GM12891 (cell line): Measurements from ENCODE around the gene PLA2R1.

Source experiments
- POLR2A ChIP-seq: IDR thresholded peaks from 2 replicates; pipeline ENCODE4 v1.6.1; 2011; ENCODE audit warnings: low read depth, low read length, control low read depth
- POLR2AphosphoS5 ChIP-seq: IDR thresholded peaks from 2 replicates; pipeline ENCODE4 v1.6.1; 2011; ENCODE audit warnings: low read depth, low read length, control low read depth
- TAF1 ChIP-seq: IDR thresholded peaks from 2 replicates; pipeline ENCODE4 v1.6.1; 2011; ENCODE audit warnings: low read depth, low read length, control low read depth

DNA sequence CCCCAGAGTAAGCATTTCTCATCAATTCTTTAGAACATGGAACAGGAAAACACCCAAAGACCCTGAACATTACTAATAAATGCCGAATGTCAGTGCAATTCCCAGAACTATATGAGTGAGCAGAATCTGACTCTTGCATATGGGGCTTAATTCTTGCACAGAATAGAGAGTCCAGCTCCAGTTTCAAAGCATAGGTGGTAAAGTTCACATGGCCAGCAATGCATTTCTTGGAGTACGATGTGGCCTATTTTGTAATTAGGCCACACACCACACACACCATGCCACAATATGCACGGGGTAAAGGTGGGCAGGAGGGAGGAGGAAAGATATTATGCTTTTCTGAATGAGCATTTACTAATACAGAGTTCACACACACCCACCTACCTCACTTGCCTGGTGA, 56.5 kb downstream of the PLA2R1 start:
- TF ChIP-seq POLR2A: no peak
- no peak for TF ChIP-seq POLR2AphosphoS5
- no peak for TF ChIP-seq TAF1
